ENCODE results near the gene BTBD8. TPM values are rescaled to one million over a fixed set of nuclear protein-coding genes. Genes with fewer than 3 reads are reported as not detected.

Gene BTBD8
- polyA plus RNA-seq, result 573 and 622 TPM in 2 replicates

GRCh38 chr1:92080128-92080985 lies at the start of gene BTBD8:
Gene BTBD8 (plus strand): TSS chr1:92080345. CDS start chr1:92080572, 227 bp downstream.

GRCh38 chr1:92075311-92075710 lies 4.8 kb upstream of the BTBD8 start, which contains the start of gene SETSIP:
Gene SETSIP (minus strand): TSS chr1:92075411. CDS start chr1:92075411, 0 bp downstream.

GRCh38 chr1:92217721-92218120 lies 137.6 kb downstream of the BTBD8 start, which contains the start of gene C1orf146:
Gene C1orf146 (plus strand): TSS chr1:92217915. CDS start chr1:92231421, 13,506 bp downstream.

Other genes with a start within 250 kb of the BTBD8 start
- gene TGFBR3, start 194.2 kb upstream of the BTBD8 start, polyA plus RNA-seq, result 33.0 and 35.2 TPM in 2 replicates
- 0.09 and 0.20 TPM in 2 replicates for gene BRDT, start 130.9 kb upstream of the BTBD8 start, polyA plus RNA-seq
- 10.4 and 19.9 TPM in 2 replicates for gene EPHX4, start 50.4 kb upstream of the BTBD8 start, polyA plus RNA-seq
- not detected in 2 replicates for gene SETSIP, start 4.9 kb upstream of the BTBD8 start, polyA plus RNA-seq
- 5.1 and 10.2 TPM in 2 replicates for gene C1orf146, start 137.6 kb downstream of the BTBD8 start, polyA plus RNA-seq
- gene GLMN, start 218.6 kb downstream of the BTBD8 start, polyA plus RNA-seq, result 39.3 and 47.1 TPM in 2 replicates
- 32.6 and 46.9 TPM in 2 replicates for gene RPAP2, start 218.7 kb downstream of the BTBD8 start, polyA plus RNA-seq